GM23248 (cell line): ENCODE data around the gene SLC9A5.

ENCODE experiments used
- EZH2 ChIP-seq: fragments of 200-600 bp; sonication (generic); IDR thresholded peaks from 2 replicates; pipeline ENCODE4 v1.6.1; 2018; ENCODE audit warnings: antibody characterized with exemption, mild to moderate bottlenecking; ENCODE audit not compliant: insufficient read depth, poor library complexity, severe bottlenecking
- EZH2phosphoT487 ChIP-seq: fragments of 200-600 bp; sonication (generic); IDR thresholded peaks from 2 replicates; pipeline ENCODE4 v1.6.1; 2018; ENCODE audit warnings: antibody characterized with exemption, moderate library complexity, mild to moderate bottlenecking, low read depth; ENCODE audit not compliant: insufficient read depth

GRCh38 chr16:67209565-67209964 lies 39.2 kb upstream of the SLC9A5 start:
- TF ChIP-seq EZH2 (no peak), EZH2phosphoT487 (no peak)
